GM19099 (cell line): ENCODE measurements around the gene IGLL5.

Experiments
- POLR2A ChIP-seq: IDR thresholded peaks from 3 replicates; pipeline ENCODE4 v1.6.1; 2011; ENCODE audit warnings: low read depth; ENCODE audit not compliant: insufficient read length; ENCODE audit errors: extremely low read depth

The IGLL5 gene

DNA sequence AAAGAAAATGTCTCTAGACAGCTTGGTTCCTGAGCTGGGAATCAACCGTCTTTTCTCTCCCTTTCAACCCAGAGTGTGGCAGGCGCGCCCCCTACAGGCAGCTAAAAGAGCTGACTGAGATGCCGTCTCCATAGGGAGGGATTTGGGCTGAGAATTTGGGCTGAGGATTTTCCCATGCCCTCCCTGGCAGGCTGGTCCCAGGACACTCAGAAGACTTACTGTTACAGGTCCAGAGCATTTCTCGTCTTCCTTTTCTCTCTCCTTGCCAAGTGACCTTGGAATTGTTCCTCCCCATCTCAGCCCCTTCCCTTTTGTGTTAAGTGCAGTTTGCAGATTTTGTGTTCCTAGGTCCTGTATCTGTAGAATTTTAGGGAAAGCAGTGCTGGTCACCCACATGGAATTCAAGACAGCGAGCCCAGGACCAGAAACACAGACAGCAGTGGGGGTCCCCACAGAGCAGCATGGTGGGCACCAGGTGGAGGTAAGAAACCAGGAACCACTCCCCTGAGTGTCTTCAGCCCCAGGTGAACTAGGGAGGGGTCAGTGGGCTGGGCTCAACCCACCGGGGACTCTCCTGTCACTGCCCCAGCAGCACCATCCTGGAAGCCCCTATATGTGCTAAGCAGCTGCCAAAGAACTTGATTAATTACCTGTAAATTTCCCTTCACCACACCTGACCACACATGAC, 9.9 kb upstream of the IGLL5 start:
- TF ChIP-seq POLR2A, result no peak

DNA sequence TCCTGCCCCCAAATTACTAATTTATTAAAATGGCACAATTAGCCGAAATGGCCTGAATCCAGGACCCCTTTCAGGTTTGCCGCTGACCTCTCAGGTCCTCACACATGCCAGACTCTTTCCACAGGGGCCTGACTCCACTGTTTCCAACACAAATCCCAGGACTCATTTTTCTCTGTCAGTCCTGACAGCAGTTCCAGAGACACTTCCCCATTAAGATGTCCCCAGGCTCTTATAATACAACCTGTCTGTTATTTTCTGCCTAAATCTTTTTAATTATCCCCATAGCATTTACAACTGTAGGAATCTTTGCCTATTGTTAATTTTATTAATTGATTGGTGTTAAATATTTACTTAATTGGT, 9.4 kb upstream of the IGLL5 start:
- TF ChIP-seq POLR2A, result no peak

DNA sequence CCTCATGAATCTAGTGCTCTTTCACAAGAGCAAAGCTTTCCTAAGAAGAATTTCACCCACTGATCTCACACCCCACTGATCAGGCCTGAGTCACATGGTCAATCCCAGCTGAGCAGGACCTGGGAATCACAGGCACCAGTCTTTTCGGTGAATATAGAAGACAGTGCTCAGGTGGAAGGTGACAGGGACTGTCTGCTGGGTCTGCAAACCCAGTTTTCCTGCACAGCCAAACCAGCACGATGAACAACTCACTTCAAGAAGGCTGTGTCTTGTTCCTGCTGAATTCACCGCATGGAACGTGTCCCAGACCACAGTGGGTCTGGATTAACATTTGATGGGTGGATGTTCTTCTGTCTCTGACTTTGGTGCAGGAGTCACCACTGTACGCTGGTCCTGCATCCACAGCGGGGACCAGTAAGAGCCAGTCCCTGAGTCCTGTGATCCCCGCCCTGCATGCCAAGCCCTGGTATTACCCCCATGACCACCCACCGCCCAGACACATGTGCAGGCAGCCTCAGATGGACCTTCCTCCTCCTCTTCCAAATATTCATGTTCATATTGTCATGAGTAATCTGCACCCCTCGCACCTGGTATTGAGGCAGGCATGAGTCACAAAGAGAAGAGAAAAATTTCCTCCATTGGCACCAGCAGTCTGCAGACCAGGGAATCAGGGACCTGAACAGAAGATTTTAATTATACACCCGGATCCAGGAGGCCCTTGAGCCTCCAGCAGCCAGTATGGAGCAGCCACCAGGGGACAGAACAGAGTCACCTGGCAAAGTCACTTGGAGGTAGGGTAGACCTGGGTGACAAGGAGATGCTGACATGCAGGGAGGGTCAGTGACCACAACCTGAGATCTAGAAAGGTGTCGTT, 8.6 kb upstream of the IGLL5 start:
- TF ChIP-seq POLR2A, result no peak

DNA sequence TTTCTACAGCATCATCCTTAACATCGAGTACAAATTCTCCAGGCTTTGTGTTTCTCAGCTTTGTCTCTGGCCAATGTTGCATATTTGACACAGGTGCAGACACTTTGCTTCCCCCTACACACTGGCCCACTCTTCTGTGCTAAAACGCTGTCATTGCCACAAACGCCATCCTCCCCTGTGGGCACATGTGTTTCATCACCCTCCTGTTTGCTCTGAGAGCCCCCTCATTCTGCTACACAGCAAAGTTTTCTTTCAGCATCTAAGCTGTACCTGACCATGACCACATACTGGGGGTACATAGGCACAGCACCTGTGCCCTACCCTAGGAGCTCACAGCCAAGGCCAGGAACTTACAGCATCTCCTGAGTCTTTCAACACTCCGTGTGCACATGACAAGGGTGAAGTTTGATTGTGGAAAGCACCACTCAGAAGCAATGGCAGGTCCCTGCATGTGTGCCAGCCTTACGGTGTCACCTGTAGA, 7.9 kb upstream of the IGLL5 start:
- TF ChIP-seq POLR2A, result no peak

DNA sequence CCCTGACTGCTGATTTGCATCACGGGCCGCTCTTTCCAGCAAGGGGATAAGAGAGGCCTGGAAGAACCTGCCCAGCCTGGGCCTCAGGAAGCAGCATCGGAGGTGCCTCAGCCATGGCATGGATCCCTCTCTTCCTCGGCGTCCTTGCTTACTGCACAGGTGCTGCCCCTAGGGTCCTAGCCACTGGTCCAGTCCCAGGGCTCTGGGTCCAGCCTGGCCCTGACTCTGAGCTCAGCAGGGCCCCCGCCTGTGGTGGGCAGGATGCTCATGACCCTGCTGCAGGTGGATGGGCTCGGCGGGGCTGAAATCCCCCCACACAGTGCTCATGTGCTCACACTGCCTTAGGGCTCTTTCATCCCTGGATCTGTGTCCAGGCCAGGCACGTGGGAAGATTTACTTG, 7.0 kb upstream of the IGLL5 start:
- peak; percentile 51 for TF ChIP-seq POLR2A

DNA sequence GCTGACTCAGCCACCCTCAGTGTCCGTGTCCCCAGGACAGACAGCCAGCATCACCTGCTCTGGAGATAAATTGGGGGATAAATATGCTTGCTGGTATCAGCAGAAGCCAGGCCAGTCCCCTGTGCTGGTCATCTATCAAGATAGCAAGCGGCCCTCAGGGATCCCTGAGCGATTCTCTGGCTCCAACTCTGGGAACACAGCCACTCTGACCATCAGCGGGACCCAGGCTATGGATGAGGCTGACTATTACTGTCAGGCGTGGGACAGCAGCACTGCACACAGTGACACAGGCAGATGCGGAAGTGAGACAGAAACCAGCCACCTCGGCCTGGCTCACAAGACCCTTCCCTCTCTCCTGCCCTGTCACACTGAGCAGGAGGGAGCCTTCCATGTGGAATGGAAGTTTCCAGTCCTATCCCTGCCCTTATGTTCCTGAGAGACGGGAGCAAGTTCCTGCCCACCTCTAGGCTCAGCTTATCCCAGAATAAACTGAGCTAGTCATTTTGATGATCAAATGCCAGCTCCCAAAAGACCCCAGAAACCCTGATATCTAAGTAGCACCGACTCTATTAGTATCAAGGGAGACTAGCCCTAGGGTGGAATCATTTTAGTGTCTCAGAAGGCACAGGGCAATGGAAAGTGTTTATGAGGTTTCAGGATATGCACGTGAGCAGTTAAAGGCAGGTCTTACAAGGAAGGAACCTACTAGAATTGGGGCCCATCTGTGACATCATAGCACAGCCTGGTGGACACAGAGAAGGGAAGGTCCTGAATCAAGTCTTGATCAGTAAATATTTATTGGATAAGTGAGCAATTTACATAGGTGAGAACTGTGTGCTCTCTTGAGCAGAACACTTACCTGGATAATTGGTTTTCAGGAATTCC, 6.3 kb upstream of the IGLL5 start:
- TF ChIP-seq POLR2A, result no peak

DNA sequence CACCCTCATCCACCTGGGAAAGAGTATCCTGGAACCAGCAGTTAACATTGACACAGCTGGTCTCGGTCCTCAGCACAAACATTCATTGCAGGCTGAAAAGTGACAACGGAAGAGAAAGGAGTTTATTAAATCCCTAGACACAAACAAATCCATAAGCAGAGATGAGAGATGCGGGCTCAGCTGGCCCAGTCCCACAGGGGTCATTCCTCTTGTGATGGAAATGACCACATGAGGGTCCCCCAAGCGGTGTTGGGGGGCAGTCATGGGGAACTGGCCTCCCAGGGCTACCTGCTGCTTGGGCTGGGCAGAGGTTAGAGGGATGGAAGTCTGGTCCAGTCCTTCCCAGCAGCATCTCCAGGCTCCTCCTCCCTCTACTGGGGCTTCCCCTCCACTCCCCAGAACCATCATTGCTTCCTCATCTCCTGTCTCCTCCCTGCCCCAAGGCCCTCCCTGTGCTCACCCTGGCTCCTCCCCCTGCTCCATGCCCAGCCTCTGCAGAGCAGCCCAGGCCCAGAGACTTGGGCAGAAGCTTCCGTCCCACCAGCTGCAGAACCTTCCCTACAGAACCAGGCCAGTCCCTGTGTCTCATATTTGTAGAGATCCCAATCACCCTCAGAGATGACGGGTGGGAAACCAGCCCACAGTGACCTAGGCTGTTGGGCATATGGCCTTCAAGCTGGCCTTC, 5.4 kb upstream of the IGLL5 start:
- peak; percentile 55 for TF ChIP-seq POLR2A

DNA sequence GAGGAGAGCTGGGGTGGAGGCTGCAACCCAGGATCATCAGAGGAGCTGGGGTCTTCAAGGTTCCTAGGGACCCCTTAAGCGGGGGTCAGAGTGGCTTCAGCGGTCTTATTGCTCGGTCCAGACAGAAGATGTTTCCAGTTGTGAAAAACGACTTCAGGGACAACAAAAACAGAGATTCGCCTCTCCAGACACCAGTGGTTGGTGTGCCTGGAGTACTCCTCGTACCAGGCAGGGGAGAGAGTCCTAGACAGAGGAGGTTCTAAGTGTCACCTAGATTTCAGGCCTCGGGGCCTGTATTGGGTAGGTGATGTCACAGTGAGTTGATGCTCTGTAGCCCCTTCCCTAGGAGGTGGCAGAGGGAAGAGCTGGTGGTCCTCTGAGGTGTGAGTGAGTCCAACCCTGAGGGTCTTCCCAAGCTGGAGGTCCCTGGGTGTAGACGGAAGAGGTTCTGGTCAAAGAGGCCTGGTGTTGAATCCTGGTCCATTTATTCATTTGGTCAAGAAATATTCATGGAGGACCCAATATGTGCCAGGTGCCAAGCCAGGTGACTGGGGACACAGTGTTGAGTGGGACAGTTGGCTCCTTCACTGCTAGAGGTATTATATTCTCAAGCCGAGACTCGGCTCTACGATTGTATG, 4.4 kb upstream of the IGLL5 start:
- TF ChIP-seq POLR2A, result no peak

DNA sequence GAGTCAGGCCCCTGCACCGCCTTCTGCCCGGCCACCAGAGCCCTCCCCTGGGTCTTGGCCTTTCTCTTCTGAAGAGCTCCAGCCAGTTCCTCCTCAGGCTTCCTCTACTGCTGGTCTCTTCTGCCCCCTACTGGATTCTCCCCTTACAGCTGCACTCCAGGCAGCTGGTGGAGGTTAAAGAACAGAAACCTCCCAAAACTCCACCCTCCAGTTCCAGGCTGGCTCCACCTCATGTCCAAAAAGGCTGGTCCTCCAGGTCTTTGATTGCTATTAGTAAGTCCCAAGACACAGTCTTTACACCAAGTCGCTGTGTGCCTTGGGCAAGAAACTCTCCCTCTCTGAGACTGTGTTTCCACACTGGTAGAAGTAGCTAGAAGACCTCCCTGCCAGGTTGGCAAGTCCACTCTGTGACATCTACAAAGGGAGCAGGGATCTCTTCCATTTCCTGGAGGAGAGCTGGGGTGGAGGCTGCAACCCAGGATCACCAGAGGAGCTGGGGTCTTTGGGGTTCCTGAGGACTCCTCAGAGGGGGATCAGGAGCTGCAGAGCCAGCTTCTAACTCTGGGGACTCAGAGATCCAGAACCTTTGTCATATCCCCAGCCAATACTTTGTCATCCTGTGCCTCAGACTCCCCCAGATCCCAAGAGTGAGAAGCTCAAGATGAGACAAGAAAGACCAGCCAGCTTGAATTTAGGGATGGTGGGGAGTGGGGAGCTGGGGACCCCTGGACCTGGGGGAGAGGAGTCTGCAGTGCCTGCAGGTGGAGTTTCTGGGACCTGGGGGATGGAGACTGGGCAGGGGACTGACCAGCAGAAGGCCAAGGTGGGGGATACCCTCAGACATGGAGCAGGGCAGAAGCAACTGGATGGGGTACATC, 3.4 kb upstream of the IGLL5 start:
- TF ChIP-seq POLR2A, result peak; percentile 29

DNA sequence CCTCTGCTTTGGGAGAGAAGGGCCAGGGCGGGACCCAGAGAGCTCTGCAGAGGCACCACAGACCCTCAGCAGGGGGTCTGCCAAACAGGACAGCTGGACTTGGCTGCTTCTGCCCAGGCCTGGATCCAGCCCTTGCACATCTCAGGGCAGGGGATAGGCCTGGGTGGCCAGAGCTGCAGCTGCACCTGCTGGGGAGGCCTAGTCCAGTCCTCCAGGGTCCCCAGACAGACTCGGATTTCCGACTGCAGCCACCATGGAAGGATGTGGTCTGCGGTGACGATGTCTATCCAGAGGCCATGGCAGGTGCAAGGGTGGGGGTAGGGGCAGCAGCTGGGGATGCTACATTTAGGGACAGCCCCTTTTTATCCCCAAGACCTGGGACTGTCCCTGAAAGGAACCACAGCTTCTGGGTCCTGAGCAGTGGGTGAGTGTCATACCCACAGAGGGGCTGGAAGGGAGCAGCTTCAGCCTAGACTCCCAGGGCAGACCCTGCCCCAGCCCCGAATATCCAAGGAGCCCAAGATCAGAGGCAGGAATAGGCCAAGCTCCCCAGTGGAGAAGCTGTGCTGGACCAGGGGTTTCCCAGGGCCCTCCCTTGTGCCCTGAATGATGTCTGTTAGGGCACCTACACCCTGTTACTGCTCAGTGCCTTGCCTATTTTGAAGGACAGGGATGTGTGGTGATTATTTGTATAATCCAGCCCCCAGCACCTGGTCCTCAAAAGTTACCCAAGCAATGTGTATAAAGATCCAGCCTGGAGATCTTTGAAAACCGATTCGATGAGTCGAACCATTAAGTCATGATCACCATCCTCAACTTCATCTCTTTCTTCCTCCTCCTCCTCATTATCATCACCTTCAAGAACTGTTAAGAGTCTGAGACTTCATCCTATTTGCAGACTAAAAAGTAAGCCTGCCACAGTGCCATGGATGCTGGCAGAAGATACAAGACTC, 2.5 kb upstream of the IGLL5 start:
- TF ChIP-seq POLR2A, result no peak

DNA sequence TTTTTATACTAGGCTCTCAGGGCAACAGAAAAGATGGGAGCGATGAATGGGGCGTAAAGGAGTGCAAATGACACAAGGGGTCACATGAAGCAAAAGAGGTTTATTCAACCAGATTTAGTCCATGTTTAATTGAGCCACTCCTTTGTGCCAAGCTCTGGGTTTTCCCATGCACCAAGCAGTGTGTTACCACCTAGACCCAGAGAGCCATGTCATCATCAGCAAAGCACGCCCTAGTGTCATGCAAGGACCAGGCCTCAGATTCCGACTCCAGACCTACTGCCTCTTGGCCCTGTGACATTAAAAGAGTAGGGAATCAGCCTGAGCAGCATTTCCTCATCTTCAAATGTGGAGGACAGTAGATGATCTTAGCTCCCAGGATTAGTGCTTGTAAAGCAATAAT, 1.1 kb upstream of the IGLL5 start:
- TF ChIP-seq POLR2A, result no peak
